ENCODE data around the gene KRT23. TPM values are rescaled to one million over a fixed set of nuclear protein-coding genes. Genes with fewer than 3 reads are reported as not detected.
"Not testable (repeated sequence)": the region's sequence is repeated elsewhere in the genome, so short reads cannot be mapped to it uniquely, and the experiment has no call there.

Gene KRT23
- polyA plus RNA-seq, 3 donors = 0.71 to 1.00 (median 0.91) TPM

DNA sequence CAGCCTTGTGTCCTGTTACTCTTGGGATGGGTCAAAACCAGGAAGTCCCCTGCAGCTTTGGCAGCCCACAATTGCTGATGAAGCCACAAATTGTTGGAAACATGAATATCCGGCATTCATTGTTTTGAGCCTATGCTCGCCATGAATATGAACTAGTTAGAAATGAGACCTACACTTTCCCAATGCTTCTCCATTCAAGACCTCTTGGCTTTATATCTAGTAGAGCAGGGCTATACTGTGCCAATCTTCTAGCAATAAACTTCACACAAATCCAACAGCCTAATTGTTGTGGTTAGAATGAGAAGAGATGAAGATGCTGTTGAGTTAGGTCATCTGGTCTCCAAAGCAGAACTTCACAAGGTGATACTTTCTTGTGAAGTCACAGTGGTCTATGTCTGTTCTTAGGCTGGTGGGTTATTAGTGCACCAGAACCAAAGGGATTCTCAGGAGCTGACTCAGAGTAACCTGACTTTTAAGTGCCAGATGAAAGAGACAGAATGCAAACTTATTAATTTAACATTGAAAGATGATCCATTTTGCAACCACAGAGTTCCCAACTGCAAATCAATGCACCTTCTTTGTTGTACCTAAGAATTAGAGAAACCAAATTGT is 13.7 kb upstream of the KRT23 start:
- DNase-seq = no peak

DNA sequence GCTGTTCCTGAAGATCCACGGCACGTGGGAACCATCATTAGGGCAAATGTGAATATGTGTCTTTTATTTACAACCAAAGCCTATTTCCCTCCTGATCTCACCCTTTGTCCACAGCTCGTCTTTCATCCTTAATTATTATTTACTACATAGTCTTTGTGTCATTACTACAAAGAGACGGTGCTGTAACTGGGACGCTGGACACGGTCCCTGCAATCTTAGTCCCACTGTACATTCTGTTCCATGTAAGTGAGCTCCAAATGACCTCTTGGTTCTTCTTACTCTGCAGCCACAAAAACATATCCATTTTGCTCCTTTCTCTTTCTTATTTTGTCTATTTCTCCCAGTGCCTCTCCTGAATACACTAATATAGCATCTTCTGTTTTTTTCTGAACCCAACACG is 12.7 kb upstream of the KRT23 start:
- no peak for DNase-seq

GRCh38 chr17:40949418-40949817 is 12.0 kb upstream of the KRT23 start:
- peak; percentile 42 for DNase-seq

GRCh38 chr17:40947929-40948328 is 10.5 kb upstream of the KRT23 start:
- no peak for DNase-seq

DNA sequence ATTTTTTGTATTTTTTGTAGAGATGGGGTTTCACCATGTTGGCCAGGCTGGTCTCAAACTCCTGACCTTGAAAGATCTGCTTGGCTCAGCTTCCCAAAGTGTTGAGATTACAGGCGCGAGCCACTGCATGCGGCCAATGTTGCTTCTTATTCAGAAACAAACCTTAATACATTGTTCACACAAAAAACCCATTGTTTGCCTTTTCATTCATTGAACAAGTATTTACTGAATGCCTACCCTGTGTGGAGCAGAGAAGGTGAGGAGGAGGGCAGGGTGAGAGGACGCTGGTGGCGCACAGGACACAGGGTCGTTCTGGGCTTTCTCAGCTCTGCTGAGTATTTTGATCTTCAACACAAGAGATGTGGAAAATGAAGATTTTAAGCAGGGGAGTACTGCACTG is 8.0 kb upstream of the KRT23 start:
- DNase-seq = no peak

DNA sequence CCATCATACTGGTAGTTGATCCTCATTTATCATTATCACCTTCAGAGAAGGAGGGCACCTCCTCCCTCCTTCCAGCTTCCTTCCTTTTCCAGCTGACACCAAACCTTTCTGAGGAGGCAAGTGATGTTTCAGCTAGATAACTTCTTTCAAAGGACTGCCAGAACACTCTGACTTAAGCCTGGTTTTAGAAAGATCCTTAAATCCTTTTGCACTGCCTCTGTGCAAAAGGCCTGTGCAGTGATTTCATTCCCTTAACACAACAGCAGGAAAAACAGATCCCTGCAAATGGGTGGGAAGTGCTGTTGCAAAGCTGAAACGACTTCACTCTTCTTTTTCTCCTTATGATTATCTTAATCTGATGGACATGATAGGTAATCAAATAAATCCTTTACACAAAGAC is 7.1 kb upstream of the KRT23 start:
- no peak for DNase-seq

- DNase-seq = no peak
Observed at GRCh38 chr17:40942553-40942952, 5.1 kb upstream of the KRT23 start.

DNA sequence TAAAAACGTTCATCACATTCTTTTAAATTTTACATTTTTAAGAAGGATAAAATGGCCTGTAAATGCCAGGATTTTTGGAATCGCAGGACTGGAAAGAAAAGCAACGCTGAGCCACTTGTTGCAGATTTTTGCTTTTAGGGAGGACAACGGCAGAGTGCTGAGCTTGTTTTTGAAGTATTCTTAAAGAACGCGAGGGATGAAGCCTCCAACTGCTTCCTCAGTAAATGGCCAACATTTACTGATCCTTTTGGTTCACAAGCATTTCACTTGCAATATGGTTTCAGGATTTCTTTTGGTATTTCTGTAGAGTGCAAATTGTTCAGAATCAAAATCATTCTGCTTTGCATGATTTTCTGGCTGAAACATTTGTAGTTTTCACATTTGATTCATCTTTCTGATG is 2.8 kb upstream of the KRT23 start:
- no peak for DNase-seq

DNA sequence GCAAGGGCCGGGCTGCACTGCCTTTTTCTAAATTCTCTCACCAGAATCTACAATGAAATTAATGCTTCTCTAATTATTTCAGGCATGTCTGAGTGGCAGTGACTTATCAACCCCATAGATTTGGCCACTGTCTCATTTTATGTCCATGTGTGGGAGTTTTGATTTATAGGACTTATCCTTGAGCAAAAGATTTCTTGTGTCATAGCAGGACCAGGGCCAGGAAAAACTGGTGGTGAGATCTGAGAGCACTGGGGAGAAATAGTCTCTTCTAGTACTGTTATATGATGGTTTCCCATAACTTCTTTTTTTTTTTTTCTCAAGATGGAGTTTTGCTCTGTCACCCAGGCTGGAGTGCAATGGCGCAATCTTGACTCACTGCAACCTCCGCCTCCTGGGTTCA is 1.5 kb upstream of the KRT23 start:
- DNase-seq = no peak

- DNase-seq = no peak
Observed at GRCh38 chr17:40936976-40937375, 470 bp downstream of the KRT23 start.

DNA sequence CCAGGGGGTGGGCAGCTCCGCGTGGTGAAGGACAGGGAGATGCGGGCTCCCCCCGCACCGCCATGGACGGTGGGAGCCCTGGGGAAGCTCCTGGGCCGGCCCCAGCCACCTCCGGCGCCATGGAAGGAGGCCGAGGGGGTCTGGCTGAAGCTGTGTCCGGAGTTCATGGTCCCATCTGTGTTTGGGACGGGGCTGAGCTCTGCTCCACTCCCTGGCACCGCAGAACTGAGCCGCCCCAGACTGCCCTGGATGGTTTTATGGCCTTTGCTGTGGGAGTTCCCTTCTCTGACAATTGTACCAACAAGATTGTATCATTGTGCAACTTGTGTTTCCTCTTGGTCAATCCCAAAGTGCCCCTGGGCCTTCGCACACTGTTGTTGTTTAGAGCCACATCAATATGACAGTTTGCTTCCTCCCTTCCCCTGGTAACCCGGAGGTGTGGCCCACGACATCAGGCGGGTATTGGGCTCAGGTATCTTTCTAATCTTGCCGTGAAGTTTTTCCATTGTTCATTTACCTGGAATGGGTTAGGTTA is 942 bp downstream of the KRT23 start:
- no peak for DNase-seq

DNA sequence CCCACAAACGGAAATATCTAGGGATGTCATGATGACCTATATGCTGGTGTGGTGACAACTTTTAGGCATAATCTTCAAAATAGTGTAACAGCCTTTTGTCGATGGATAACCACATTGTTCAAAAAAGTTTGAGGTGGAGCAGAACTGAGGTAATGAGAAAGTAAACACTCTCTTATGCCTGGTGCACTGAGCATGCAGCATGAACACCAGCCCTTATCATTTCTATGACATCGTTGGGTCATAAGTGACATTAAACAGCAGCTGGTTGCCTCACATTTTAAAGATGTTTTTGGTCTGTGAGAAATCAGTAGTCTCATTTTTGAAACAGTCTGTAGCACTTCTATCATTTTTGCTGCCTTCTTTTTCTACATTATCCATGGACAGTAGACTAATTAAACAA is 1.8 kb downstream of the KRT23 start:
- DNase-seq = no peak

DNA sequence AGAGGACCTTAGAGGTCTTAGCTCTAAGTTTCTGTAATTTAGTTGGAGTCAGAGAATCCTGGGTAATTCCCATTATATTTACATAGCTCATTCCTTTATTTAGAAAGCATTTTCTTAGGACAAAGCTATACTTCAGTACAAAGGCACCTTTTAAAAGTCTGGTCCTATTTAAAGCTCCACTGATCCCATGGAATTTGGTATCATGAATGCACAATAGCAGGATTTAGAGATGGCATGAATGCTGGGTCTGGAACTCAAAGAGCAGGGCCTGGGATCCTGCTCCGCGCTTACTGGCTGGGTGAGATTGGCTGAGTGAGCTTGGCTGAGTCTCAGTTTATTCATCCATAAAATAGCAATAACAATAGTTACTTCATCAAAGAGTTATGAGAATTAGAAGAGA is 4.8 kb downstream of the KRT23 start:
- DNase-seq = no peak

- no peak for DNase-seq
Observed at GRCh38 chr17:40931311-40931710, 6.1 kb downstream of the KRT23 start.

DNA sequence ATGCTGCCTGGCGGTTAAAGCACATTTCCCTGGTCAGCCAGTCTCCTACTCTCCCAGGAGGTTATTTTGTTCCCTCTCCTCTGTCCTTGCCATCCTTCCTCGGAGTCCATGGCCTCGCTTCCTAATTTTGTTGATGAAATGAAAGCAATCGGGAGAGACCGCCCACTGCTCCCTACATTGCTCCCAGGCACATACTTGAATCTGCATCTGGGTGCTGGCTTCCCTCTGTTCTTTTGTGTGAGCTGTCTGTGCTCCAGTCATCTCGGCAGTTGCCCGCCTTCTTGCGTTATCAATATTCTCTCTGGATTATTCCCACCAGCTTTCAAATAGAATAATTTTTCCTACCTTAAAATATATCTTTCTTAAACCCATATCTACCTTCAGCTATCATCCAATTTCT is 11.1 kb downstream of the KRT23 start:
- no peak for DNase-seq

- DNase-seq = no peak
Observed at GRCh38 chr17:40922239-40922638, 15.2 kb downstream of the KRT23 start.

DNA sequence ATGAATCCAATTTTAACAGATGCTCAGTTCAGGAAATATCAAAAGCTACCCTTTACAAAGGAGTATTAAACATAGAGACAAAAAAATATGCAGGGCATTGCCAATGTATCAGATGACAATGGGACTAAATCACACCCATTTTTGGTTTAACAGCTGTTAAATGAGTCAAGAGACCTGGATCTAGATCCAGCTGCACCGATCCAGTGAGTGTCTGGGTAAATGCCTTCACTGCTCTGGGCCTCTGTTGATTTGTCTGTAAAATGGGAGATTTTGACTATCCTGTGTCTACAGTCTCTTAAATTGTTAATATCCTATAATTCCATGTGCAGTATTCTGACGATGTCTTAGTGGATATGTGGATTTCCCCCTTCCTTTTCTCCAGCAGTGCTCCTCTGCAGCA is 16.4 kb downstream of the KRT23 start:
- DNase-seq = no peak

DNA sequence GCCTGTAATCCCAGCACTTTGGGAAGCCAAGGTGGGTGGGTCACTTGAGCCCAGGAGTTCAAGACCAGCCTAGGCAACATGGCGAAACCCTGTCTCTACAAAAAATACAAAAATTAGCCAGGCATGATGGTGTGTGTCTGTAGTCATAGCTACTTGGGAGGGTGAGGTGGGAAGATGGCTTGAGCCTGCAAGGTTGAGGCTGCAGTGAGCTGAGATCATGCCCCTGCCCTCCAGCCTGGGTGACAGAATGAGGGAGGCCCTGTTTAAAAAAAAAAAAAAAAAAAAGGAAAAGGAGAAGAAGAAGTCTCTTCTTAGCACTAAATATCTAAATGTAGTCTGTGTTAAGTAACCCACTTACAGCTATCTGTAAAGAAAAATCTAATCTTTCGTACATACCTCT is 20.3 kb downstream of the KRT23 start:
- not testable (repeated sequence) for DNase-seq

DNA sequence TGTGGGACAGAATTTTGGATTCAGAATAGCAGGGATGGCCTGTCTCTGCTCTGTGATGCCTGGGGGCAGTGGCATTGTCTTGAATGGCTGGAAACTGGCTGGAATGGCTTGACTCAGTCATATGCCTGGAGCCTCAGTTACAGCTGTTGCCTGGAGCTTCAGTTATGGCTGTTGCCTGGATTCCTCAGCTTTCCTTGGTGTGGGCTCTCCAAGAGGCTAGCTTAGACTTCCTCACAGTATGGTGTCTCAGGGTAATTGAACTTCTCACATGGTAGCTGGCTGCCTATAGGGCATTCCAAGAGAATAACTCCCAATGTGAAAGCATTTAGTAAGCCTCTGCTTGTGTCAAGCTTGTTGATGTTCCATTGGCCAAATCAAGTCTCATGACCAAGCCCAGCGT is 21.1 kb downstream of the KRT23 start:
- DNase-seq = no peak

- DNase-seq = no peak
Observed at GRCh38 chr17:40915721-40916256, 21.7 kb downstream of the KRT23 start.

DNA sequence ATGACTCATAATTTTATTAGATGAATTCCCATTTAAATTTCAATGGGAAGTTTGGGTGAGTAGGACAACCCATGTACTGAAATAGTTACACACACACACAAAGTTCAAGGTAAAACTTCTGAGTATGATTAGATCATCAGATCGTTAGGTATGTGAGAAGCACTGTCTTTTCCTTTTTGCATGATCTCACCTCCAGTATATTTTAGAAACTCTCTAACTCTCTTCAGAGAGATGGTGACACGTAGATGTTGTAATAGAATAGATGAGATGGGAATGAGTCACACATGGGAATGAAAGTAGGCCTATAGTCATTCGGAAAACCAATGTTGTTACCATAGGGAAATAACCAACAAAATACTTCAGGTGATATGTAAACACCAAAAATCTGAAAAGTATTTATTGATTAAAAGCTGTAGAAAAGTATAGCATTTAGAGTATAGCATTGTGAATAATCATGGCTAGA is 22.2 kb downstream of the KRT23 start:
- no peak for DNase-seq

- DNase-seq = no peak
Observed at GRCh38 chr17:40914075-40914855, 23.2 kb downstream of the KRT23 start.

- DNase-seq = no peak
Observed at GRCh38 chr17:40912486-40913210, 24.8 kb downstream of the KRT23 start.

Measured in renal pelvis (tissue), 4 donors.